ENCODE measurements around the gene IL9.

Gene IL9

GRCh38 chr5:135934939-135935338 lies 39.3 kb upstream of the IL9 start:
- no peaks in the 10 kb centered on the region for H4K20me1 ChIP-seq (ENCODE audit: insufficient read depth, low read length)
- H3K9me2 ChIP-seq (replicated peaks; ENCODE audit: insufficient read depth, low read length): no peaks in the 10 kb centered on the region
- H2AFZ ChIP-seq (ENCODE audit: low read length): no peak overlapping the region
- no peaks in the 10 kb centered on the region for H3K36me3 ChIP-seq (replicated peaks; ENCODE audit: insufficient read depth, low read length)
- no peak overlapping the region for H3K9ac ChIP-seq (ENCODE audit: low read length)
- H3K27ac ChIP-seq (ENCODE audit: low read length): peak overlapping the region; percentile 45; the same call in 1 of the 2 replicates
- no peaks in the 10 kb centered on the region for H3K9me3 ChIP-seq (replicated peaks; ENCODE audit: insufficient read depth, low read length)
- no peak overlapping the region for H3K4me3 ChIP-seq (ENCODE audit: low read length)
- H3F3A ChIP-seq (ENCODE audit: insufficient read depth, low read length): peaks cover 10% of the 10 kb centered on the region; the same call in 1 of the 2 replicates
- no peaks in the 10 kb centered on the region for H3K27me3 ChIP-seq (replicated peaks; ENCODE audit: insufficient read depth, low read length)
- TF ChIP-seq EZH2phosphoT487 (IDR thresholded peaks at IDR 0.05; ENCODE audit: low read length): no peak
- no peaks in the 10 kb centered on the region for H3K79me2 ChIP-seq (ENCODE audit: low read length)
- DNase-seq: peak; percentile 89
- peaks cover 14% of the 10 kb centered on the region for H3K4me1 ChIP-seq (ENCODE audit: low read length)
- peak overlapping the region; percentile 28; the same call in 1 of the 2 replicates for H3K4me2 ChIP-seq (ENCODE audit: low read depth, low read length)

GRCh38 chr5:135930949-135931295 lies 35.3 kb upstream of the IL9 start:
- TF ChIP-seq CTCF (IDR thresholded peaks at IDR 0.05; ENCODE audit: low read length) (no peak), EZH2phosphoT487 (IDR thresholded peaks at IDR 0.05; ENCODE audit: low read length) (no peak), EZH2 (optimal IDR thresholded peaks at IDR 0.05; ENCODE audit: low read depth, low read length) (no peak)
- no peak for DNase-seq
- Histone ChIP-seq H3K4me3 (ENCODE audit: low read length) (no peak overlapping the region), H3K36me3 (replicated peaks; ENCODE audit: insufficient read depth, low read length) (no peaks in the 10 kb centered on the region), H3F3A (ENCODE audit: insufficient read depth, low read length) (peaks cover 10% of the 10 kb centered on the region; the same call in 1 of the 2 replicates), H3K4me1 (ENCODE audit: low read length) (peaks cover 14% of the 10 kb centered on the region), H2AFZ (ENCODE audit: low read length) (no peak overlapping the region), H3K9me3 (replicated peaks; ENCODE audit: insufficient read depth, low read length) (no peaks in the 10 kb centered on the region), H3K27me3 (replicated peaks; ENCODE audit: insufficient read depth, low read length) (no peaks in the 10 kb centered on the region), H3K79me2 (ENCODE audit: low read length) (no peaks in the 10 kb centered on the region), H3K9me2 (replicated peaks; ENCODE audit: insufficient read depth, low read length) (no peaks in the 10 kb centered on the region), H3K27ac (ENCODE audit: low read length) (no peak overlapping the region), H3K9ac (ENCODE audit: low read length) (no peak overlapping the region), H4K20me1 (ENCODE audit: insufficient read depth, low read length) (no peaks in the 10 kb centered on the region), H3K4me2 (ENCODE audit: low read depth, low read length) (no peak overlapping the region)

GRCh38 chr5:135930029-135930948 lies 34.6 kb upstream of the IL9 start:
- Histone ChIP-seq H3K27ac (ENCODE audit: low read length) (no peak overlapping the region), H3K9me3 (replicated peaks; ENCODE audit: insufficient read depth, low read length) (no peaks in the 10 kb centered on the region), H3K4me3 (ENCODE audit: low read length) (no peak overlapping the region), H3K4me1 (ENCODE audit: low read length) (peaks cover 8% of the 10 kb centered on the region), H3K79me2 (ENCODE audit: low read length) (no peaks in the 10 kb centered on the region), H4K20me1 (ENCODE audit: insufficient read depth, low read length) (no peaks in the 10 kb centered on the region), H3K9me2 (replicated peaks; ENCODE audit: insufficient read depth, low read length) (no peaks in the 10 kb centered on the region), H2AFZ (ENCODE audit: low read length) (no peak overlapping the region), H3K4me2 (ENCODE audit: low read depth, low read length) (no peak overlapping the region), H3K36me3 (replicated peaks; ENCODE audit: insufficient read depth, low read length) (no peaks in the 10 kb centered on the region), H3K9ac (ENCODE audit: low read length) (no peak overlapping the region), H3F3A (ENCODE audit: insufficient read depth, low read length) (peaks cover 10% of the 10 kb centered on the region; the same call in 1 of the 2 replicates), H3K27me3 (replicated peaks; ENCODE audit: insufficient read depth, low read length) (no peaks in the 10 kb centered on the region)
- no peak for TF ChIP-seq EZH2phosphoT487 (IDR thresholded peaks at IDR 0.05; ENCODE audit: low read length)
- TF ChIP-seq EZH2 (optimal IDR thresholded peaks at IDR 0.05; ENCODE audit: low read depth, low read length): no peak
- no peak for TF ChIP-seq CTCF (IDR thresholded peaks at IDR 0.05; ENCODE audit: low read length)
- DNase-seq: no peak

DNA sequence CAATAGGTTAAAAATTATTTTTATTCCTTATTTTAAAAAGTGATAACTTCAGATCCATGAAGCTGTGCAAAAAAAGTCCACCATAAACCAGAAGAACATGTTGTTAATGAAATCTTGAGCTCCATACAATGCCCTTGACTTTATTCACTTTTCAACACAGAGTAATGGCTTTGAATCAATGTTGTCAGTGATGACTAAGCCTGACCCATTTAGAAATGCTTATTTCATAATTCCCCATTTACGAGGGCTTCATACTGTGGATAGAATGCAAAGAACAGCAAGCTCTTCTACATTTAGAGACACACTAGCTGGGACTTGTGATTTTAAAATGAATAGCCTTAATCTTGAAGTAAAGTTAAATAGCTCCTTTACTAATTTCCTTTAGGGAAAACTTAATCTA lies 25.7 kb upstream of the IL9 start:
- Histone ChIP-seq H3K27ac (ENCODE audit: low read length) (no peak overlapping the region), H3K9ac (ENCODE audit: low read length) (no peak overlapping the region), H3K9me3 (replicated peaks; ENCODE audit: insufficient read depth, low read length) (no peaks in the 10 kb centered on the region), H3K9me2 (replicated peaks; ENCODE audit: insufficient read depth, low read length) (no peaks in the 10 kb centered on the region), H4K20me1 (ENCODE audit: insufficient read depth, low read length) (no peaks in the 10 kb centered on the region), H3K27me3 (replicated peaks; ENCODE audit: insufficient read depth, low read length) (no peaks in the 10 kb centered on the region), H3K4me3 (ENCODE audit: low read length) (no peak overlapping the region), H3K4me2 (ENCODE audit: low read depth, low read length) (no peak overlapping the region), H3K4me1 (ENCODE audit: low read length) (no peaks in the 10 kb centered on the region), H3F3A (ENCODE audit: insufficient read depth, low read length) (no peaks in the 10 kb centered on the region), H3K79me2 (ENCODE audit: low read length) (no peaks in the 10 kb centered on the region), H2AFZ (ENCODE audit: low read length) (no peak overlapping the region), H3K36me3 (replicated peaks; ENCODE audit: insufficient read depth, low read length) (no peaks in the 10 kb centered on the region)
- no peak for DNase-seq
- no peak for TF ChIP-seq EZH2 (optimal IDR thresholded peaks at IDR 0.05; ENCODE audit: low read depth, low read length)
- TF ChIP-seq EZH2phosphoT487 (IDR thresholded peaks at IDR 0.05; ENCODE audit: low read length): no peak
- TF ChIP-seq CTCF (IDR thresholded peaks at IDR 0.05; ENCODE audit: low read length): no peak

Data from MM.1S (cell line).